Measurements from ENCODE around the gene FILIP1L.

FILIP1L gene

GRCh38 chr3:100010087-100010417 lies 104.2 kb downstream of the FILIP1L start:
- no peaks in the 10 kb centered on the region for H3K27me3 ChIP-seq (ENCODE audit: insufficient read depth, low read length, poor library complexity, severe bottlenecking)

GRCh38 chr3:100009276-100010086 lies 104.8 kb downstream of the FILIP1L start:
- no peaks in the 10 kb centered on the region for H4K20me1 ChIP-seq (ENCODE audit: insufficient read depth, low read length, poor library complexity, severe bottlenecking)
- no peak overlapping the region for H2AFZ ChIP-seq (ENCODE audit: low read length)
- no peaks in the 10 kb centered on the region for H3K79me2 ChIP-seq (ENCODE audit: insufficient read depth, low read length)
- no peak overlapping the region for H3K9ac ChIP-seq (ENCODE audit: low read depth, low read length, poor library complexity, severe bottlenecking)
- H3K9me3 ChIP-seq (ENCODE audit: insufficient read depth, low read depth, low read length), result no peaks in the 10 kb centered on the region
- H3K4me3 ChIP-seq (ENCODE audit: low read length, poor library complexity, severe bottlenecking), result no peak overlapping the region
- no peak overlapping the region for H3K4me2 ChIP-seq (ENCODE audit: low read depth, low read length, poor library complexity, severe bottlenecking)
- no peaks in the 10 kb centered on the region for H3K36me3 ChIP-seq (ENCODE audit: insufficient read depth, low read length)
- H3K27me3 ChIP-seq (ENCODE audit: insufficient read depth, low read length, poor library complexity, severe bottlenecking), result no peaks in the 10 kb centered on the region
- peaks cover 29% of the 10 kb centered on the region for H3K4me1 ChIP-seq (ENCODE audit: insufficient read depth, low read length, poor library complexity, severe bottlenecking)
- H3K9me2 ChIP-seq (replicated peaks; ENCODE audit: low read depth, low read length), result no peaks in the 10 kb centered on the region
- no peak for TF ChIP-seq CTCF (conservative IDR thresholded peaks at IDR 0.05; ENCODE audit: low read length)
- no peak for TF ChIP-seq EZH2phosphoT487 (IDR thresholded peaks at IDR 0.05; ENCODE audit: borderline replicate concordance)
- no peaks in the 10 kb centered on the region; the same call in 1 of the 2 replicates for H3F3A ChIP-seq (ENCODE audit: low read depth)

More at GRCh38 chr3:100010087-100010417, 104.2 kb downstream of the FILIP1L start:
- Histone ChIP-seq H2AFZ (ENCODE audit: low read length) (no peak overlapping the region), H3K9me3 (ENCODE audit: insufficient read depth, low read depth, low read length) (0 out of 2 replicates have a peak, but pooled peaks cover 2% of the 10 kb centered on the region), H3K4me2 (ENCODE audit: low read depth, low read length, poor library complexity, severe bottlenecking) (no peak overlapping the region), H3K36me3 (ENCODE audit: insufficient read depth, low read length) (no peaks in the 10 kb centered on the region), H3K9ac (ENCODE audit: low read depth, low read length, poor library complexity, severe bottlenecking) (no peak overlapping the region), H3K79me2 (ENCODE audit: insufficient read depth, low read length) (no peaks in the 10 kb centered on the region), H3K4me3 (ENCODE audit: low read length, poor library complexity, severe bottlenecking) (no peak overlapping the region), H3K4me1 (ENCODE audit: insufficient read depth, low read length, poor library complexity, severe bottlenecking) (peaks cover 23% of the 10 kb centered on the region), H4K20me1 (ENCODE audit: insufficient read depth, low read length, poor library complexity, severe bottlenecking) (no peaks in the 10 kb centered on the region), H3K9me2 (replicated peaks; ENCODE audit: low read depth, low read length) (no peaks in the 10 kb centered on the region), H3F3A (ENCODE audit: low read depth) (no peaks in the 10 kb centered on the region; the same call in 1 of the 2 replicates)
- no peak for TF ChIP-seq EZH2phosphoT487 (IDR thresholded peaks at IDR 0.05; ENCODE audit: borderline replicate concordance)
- no peak for TF ChIP-seq CTCF (conservative IDR thresholded peaks at IDR 0.05; ENCODE audit: low read length)

- Histone ChIP-seq H3K9me2 (replicated peaks; ENCODE audit: low read depth, low read length) (no peaks in the 10 kb centered on the region), H3K27me3 (ENCODE audit: insufficient read depth, low read length, poor library complexity, severe bottlenecking) (no peaks in the 10 kb centered on the region), H3K9ac (ENCODE audit: low read depth, low read length, poor library complexity, severe bottlenecking) (no peak overlapping the region), H3K4me3 (ENCODE audit: low read length, poor library complexity, severe bottlenecking) (no peak overlapping the region), H3K4me1 (ENCODE audit: insufficient read depth, low read length, poor library complexity, severe bottlenecking) (peaks cover 29% of the 10 kb centered on the region), H2AFZ (ENCODE audit: low read length) (no peak overlapping the region), H4K20me1 (ENCODE audit: insufficient read depth, low read length, poor library complexity, severe bottlenecking) (no peaks in the 10 kb centered on the region), H3F3A (ENCODE audit: low read depth) (no peaks in the 10 kb centered on the region; the same call in 1 of the 2 replicates), H3K9me3 (ENCODE audit: insufficient read depth, low read depth, low read length) (no peaks in the 10 kb centered on the region), H3K36me3 (ENCODE audit: insufficient read depth, low read length) (no peaks in the 10 kb centered on the region), H3K4me2 (ENCODE audit: low read depth, low read length, poor library complexity, severe bottlenecking) (no peak overlapping the region), H3K79me2 (ENCODE audit: insufficient read depth, low read length) (no peaks in the 10 kb centered on the region)
- TF ChIP-seq EZH2phosphoT487 (IDR thresholded peaks at IDR 0.05; ENCODE audit: borderline replicate concordance) (no peak), CTCF (conservative IDR thresholded peaks at IDR 0.05; ENCODE audit: low read length) (no peak)
Observed at GRCh38 chr3:100008081-100008698, 106.1 kb downstream of the FILIP1L start.

Measured in Loucy (cell line).